GM18868 (cell line): Measurements from ENCODE around the gene KRTAP10-8.
"Not testable (repeated sequence)": the region's sequence is repeated elsewhere in the genome, so short reads cannot be mapped to it uniquely, and the experiment has no call there.

Experiments
- ATAC-seq: cut with Tn5 transposase; IDR thresholded peaks from one replicate; pipeline ENCODE4 v1.9.1; 2021; ENCODE audit warnings: mild to moderate bottlenecking, moderate library complexity; ENCODE audit not compliant: unreplicated experiment

KRTAP10-8 gene

DNA sequence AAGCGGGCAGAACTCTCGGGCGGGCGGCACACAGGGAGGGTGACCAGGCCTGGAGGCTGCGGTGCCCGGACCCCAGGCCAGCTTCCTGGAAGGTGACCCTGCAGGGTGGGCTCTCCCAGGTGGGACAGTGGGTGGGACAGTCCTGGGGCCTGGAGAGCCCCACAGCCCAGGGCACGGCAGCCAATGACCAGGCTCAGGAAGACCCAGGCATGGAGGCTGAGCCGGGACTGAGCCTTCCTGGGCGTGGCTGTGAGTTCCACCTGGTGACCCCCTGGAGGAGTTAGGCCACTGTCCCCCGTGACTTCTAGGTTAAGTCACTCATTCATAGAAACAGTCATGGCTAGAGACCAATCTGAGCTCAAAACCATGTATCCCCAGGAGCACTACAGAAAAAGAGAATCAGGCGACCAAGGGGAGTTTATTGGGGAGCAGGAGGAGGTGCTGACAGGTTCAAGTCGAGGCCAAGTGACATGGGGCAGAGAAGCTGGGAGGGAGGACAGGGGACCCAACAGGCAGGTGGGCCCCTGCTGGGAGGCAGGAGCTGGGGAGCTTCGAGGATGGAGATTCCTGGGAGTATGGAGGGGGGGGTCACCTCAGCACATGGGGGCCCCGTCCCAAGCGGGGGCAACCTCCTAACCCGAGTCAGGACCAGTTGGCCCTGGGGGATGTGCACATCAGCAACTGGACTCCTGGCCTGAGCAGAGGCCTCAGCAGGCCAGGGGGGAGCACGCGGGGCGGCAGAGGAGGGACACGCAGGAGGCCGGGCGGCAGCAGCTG lies 32.6 kb upstream of the KRTAP10-8 start:
- ATAC-seq: no peak

DNA sequence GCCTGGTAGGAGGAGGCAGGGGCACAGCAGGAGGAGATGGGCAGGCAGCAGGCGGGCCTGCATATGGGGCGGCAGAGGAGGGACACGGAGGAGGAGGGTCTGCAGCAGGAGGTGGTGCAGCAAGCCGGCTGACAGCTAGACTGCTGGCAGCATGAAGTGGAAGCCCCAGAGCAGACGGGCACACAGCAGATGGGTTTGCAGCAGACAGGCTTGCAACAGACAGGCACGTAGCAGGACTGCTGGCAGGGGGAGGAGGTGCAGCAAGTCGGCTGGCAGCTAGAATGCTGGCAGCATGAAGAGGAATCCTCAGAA lies 32.1 kb upstream of the KRTAP10-8 start:
- no peak for ATAC-seq

DNA sequence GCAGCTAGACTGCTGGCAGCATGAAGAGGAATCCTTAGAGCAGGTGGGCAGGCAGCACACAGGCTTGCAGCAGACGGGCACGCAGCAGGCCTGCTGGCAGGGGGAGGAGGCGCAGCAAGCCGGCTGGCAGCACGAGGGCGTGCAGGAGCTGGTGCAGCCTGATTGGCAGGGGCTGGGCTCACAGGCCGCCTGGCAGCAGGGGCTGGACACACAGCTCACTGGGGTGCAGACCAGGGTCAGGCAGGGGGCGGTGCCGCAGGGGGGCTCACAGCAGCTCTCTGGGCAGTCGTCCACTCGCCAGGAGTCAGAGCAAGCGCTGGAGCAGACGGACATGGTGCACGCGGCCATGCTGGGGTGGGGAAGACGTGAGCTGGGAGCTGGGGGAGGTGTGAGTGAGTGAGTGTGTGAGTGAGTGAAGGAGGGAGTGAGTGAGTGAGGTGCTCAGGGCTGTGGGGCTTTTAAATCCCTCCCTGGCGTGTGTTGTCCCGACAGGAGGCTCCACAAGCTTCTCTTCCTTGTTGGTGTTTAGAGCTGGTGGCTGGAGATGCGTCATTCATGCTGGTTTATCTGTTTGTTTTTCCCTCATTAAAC lies 31.6 kb upstream of the KRTAP10-8 start, which contains the start of gene KRTAP10-5:
TSS of gene KRTAP10-5 (minus strand) at position 374 of the 591 bp plus-strand sequence. CDS start at position 348, 26 bp downstream.
- ATAC-seq: not testable (repeated sequence)

DNA sequence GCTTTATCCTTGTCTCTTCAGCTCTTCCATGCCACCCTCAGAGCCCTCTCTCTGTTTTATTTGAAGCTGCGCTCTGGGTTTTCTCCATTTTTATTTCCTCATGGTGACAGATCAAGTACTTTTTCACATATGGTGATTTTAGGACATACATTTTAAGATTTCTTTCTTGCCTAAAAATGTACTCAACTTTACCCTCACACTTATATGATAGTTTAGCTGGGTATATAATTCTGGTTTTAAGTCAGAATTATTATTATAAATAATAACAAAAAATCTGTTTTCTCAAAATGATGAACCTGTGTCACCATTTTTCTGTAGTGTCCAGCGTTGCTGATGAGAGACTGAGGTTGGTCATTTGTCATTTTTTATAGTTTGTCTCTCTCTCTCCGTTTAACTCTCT lies 30.7 kb upstream of the KRTAP10-8 start:
- no peak for ATAC-seq

DNA sequence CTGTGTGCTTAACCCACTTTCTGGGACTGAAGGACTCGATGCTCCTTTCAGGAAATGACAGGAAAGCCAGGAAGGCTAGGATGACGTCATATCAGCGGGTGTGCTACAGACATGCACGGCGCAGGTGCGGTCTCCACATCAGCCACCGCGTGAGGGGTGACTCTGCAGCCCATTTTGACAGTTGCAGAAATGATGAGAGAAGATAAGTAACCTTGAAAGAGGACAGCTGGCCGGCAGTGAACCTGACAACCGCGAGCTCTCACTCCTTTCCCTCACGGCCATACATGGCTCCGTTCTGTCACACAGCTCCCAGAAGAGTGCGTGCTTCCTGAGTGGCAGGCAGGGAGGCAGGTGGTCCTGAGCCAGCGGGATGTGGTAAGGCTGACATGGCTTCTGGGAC lies 29.8 kb upstream of the KRTAP10-8 start:
- ATAC-seq: no peak

DNA sequence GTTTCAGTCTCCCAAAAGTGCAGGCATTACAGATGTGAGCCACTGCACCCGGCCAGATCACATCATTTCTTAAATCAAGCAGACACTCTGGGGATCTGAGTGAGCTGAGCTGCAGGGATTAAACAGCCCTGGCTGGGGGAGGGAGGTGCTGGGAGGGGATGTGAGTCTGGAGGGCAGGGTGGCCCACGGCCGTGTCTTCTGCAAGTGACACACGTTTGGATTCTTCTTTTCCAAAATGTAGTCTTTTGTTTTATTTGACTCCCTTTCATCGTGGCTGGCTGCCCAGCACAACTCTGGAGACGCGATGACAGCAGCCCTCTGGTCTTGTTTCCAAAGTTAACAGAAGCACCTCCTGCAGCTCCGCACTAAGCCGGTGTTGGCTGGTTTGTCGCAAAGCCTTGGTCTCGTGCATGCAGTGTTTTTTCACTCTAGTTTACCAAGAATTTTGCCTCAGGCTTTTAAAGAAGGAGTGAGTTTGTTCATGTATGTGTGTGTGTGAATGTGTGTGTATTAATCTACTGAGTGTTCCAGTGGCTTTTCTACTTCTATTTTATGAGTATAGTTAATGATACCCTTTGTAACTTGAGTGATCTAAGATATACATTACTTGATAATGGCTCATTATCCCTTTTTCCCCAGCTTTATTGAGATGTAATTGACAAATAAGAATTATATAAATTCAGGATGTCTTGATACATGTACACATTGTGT lies 28.6 kb upstream of the KRTAP10-8 start:
- no peak for ATAC-seq

DNA sequence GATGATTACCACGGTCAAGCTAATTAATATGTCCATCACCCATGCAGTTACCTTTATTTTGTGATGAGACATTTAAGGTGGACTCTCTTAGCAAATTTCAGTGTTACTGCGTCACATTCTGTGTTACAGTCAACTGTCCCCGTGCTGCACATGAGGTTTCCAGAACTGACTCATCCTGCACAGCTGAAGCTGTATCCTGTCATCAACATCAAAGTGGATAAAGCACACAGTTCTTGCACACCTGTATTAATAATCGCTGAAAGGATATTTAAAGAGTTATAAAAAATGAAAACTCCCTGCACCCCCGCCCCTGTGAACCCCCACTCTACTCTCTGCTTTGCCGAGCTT lies 28.1 kb upstream of the KRTAP10-8 start:
- ATAC-seq: no peak

DNA sequence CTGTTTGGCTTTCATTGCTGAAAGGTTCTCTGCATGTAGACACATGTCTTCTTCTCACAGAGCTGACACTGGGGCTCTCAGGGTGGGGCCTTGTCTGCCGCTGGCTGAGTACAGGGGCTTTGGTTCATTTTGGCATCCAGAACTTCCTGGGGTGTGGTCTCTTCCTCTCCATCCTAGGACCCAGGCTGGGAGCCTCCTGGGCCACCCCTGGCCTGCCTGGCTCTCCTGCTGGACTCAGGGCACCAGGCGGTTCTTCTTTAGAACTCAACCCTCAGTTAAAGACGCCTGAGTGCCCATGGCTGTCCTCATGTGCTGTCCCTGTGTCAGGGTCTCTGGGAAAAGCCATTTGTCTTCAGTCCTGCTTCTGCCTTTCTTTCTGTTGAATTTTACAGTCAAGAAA lies 26.0 kb upstream of the KRTAP10-8 start:
- no peak for ATAC-seq

DNA sequence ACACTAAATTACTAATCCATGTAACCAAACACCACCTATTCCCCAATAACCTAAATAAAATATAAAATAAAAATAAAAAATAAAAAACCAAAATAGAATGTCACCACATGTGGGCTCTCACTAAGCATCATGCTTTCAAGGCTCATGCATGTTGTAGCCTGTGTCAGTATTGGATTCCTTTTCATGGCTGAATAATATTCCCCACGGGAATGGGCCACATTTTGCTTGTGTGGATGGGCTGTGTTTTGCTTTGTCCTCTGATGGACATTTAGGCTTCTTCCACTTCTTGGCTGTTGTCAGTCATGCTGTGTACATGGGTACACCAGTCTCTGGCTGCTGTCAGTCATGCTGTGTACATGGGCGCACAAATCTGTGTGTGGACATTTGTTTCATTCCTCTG lies 22.8 kb upstream of the KRTAP10-8 start:
- ATAC-seq: no peak

DNA sequence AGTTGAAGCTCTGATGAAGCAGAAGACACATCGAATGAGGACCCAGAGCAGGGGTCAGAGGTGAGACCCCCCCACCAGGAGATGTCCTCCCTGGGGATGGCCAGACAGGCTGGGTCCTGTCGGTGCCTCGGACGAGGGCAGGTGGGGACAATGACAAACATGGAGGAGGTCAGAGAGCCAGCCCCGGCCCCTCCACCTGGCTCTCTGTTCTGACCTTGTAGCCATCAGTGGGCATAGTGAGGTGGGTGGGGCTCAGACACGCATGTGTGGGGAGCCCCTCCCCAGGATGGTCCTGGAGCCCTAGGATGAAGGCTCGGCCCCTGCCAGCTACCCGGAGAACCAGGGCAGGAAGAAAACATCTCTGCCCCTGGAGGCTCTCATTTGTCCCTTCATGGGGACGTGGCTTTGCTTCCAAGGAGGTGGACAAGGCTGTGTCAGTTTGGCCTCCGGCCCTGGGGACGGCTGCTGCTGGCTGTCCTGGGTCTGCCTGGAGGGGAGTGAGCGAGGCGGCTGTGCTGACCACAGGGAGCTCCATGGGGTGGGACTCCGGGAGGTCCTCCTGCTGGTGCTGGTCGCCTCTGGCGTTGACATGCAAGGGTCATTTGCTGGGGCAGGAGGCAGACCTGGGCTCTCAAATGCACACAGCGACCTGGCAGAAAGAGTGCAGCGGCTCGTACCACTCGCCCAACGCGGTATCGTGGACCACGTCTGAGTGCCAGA lies 22.1 kb upstream of the KRTAP10-8 start:
- ATAC-seq: no peak

DNA sequence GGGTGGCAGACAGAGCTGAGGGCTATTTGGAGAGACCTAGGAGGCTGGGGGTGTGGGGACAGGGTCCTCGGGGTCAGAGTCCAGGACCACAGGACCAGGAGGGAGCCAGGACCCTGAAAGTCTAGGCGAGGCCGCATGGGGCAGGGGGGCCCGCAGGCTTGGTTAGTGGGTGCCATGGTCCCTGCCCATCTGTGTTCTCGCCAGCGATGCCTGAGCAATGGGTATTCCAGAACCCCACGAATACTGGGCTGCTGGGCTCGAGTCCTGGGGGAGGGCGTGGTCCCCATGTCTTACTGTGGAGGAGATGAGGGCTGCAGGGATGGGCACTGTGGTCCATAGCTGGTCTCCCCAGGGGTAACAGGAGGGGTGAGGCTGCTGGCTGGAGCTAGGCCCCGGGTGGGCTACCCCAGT lies 21.6 kb upstream of the KRTAP10-8 start:
- no peak for ATAC-seq

DNA sequence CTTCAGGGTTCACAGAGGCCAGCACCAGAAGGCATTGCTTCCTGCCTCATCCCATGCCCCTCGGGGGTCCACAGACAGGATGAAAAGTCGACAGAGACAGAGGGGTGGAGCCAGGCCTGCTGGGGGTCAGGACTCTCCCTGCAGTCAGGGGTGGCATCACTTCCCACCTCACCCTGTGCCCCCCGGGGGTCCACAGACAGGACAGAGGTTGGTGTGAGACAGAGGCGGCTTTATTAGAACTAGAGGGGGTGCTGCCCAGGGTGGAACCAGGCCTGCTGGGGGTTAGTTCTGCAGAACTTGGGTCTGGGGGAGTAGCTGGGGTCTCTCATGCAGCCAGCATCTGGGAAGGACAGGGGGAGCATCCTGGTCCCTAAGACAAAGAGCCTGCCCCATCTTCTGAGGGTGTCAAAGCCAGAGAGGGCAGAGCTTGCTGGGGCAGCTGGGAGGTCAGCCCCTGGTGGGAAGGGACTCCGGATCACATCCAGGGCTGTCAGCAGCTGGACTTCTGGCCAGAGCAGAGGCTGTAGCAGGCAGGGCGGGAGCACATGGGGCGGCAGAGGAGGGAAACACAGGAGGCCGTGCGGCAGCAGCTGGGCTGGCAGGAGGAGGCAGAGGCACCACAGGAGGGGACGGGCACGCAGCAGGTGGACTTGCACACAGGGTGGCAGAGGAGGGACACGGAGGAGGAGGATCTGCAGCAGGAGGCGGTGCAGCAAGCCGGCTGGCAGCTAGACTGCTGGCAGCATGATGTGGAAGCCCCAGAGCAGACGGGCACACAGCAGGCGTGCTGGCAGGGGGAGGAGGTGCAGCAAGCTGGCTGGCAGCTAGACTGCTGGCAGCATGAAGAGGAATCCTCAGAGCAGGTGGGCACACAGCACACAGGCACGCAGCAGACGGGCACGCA lies 20.7 kb upstream of the KRTAP10-8 start:
- ATAC-seq: not testable (repeated sequence)

DNA sequence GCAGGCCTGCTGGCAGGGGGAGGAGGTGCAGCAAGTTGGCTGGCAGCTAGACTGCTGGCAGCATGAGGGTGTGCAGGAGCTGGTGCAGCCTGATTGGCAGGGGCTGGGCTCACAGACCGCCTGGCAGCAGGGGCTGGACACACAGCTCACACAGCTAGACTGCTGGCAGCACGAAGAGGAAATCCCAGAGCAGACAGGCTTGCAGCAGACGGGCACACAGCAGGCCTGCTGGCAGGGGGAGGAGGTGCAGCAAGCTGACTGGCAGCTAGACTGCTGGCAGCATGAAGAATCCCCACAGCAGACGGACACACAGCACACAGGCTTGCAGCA lies 20.1 kb upstream of the KRTAP10-8 start:
- not testable (repeated sequence) for ATAC-seq

DNA sequence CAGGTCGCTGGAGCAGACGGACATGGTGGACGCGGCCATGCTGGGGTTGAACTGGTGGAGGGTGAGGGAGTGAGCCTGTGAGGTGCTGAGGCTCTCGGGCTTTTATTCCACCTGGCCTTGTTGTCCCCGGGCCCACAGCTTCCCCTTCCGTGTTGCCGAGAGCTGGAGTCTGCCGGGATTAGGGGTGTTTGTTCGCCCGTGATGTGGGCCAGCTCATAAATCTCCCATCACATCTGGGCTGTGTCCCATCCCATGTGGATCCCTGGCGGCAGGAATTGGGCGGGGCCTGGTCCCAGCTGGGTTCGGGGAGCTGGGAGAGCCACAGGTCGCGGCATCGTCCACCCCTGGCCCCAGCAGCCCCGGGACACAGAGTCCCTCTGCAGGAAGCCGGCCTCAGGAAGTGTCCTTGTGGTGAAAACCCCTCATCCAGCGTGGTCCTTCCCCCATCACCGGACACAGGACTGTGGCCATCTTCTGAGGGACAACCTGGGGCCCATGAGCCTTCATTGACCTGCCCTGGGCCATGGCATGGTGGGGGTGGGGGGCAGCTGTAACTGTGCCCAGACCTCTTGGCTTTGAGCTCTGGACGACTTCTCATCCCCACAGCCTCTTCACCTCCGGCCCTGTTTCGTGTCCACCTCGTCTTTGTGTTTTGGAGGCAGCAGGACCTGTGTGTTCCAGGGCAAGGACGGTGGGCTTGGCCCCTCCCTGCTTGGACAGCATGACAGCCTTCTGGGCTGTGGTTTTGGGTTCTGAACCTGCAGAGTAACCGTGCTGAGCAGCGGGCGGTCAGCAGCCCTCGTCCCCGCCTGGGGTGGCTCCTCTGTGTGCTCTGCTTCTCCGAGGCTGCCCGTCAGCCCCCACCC lies 19.2 kb upstream of the KRTAP10-8 start, which contains the start of gene KRTAP10-6:
TSS of gene KRTAP10-6 (minus strand) at position 60 of the 866 bp plus-strand sequence. CDS start at position 39, 21 bp downstream.
- no peak for ATAC-seq

DNA sequence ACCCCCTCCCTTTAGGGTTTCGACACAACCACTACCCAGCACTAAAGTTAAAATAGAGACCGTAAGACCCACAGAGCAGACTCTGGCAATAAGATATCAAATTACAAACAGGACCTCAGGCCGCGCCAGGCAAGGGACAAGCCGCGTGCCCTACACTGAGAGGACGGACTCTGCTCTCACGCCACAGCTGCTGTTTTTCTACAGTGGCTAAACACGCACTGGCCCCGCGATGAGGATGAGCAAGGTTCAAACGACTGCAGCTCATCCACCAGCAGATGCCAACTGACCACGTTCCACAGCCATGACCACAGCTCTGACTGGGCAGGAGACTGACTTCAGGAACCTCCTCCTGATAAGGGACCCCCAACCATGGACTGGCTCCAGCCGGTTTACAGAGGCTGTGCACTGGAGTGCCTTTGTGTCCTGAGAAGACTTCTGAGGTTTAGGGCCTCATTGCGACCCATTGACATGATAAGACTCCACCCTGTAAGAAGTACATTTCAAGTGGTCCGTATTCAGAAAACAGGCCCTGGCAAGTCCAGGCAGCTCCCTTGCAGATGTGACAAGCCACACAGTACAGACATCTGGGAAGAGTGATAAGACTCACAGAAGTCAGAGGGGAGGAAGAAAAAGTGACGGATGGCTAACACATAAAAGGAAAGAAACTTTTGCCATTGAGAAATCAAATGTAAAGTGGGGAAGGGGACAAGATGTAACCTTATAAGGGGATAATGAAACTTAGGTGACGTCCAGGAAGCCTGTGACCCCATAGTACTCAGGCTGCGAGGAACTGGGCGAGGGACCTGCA lies 18.1 kb upstream of the KRTAP10-8 start:
- ATAC-seq: no peak

DNA sequence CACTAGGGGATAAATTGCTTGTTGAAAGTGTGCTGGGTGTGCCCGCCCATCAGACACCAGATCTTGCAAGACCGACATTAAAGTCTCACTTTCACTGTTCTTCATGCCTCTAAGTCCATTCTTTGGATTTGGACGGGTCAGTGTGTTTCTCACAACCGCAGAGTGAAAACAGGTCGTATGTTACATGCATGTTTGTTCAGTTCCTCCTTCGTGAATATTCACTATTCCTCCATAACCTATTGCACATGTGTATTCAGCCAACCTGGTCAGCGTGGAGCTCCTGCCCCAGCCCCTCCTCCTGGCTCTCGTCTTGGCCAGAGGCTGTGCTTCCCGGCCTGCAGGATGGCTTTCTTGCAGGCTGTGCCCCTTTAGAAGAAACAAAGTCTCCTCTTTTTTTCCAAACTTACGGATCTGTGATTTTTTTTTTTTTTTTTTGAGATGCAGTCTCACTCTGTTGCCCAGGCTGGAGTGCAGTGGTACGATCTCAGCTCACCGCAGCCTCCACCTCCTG lies 17.4 kb upstream of the KRTAP10-8 start:
- no peak for ATAC-seq

DNA sequence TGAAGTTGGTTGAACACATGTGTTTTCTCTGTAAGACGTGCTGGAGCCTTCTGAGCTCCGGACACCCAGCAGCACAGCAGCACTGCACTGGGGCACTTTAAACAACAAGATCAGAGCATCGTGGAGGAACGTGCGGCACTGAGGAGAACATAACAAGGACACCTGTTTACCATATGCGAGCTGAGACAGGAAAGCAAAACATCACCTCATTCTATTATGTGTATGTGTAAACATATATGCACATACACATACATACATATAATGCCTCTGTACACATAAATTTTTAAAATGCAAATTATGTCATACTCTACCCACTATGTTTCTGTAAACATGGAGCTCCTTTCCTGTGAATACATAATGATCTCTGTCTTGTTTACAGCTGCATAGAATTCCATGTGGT lies 16.4 kb upstream of the KRTAP10-8 start:
- ATAC-seq: no peak

DNA sequence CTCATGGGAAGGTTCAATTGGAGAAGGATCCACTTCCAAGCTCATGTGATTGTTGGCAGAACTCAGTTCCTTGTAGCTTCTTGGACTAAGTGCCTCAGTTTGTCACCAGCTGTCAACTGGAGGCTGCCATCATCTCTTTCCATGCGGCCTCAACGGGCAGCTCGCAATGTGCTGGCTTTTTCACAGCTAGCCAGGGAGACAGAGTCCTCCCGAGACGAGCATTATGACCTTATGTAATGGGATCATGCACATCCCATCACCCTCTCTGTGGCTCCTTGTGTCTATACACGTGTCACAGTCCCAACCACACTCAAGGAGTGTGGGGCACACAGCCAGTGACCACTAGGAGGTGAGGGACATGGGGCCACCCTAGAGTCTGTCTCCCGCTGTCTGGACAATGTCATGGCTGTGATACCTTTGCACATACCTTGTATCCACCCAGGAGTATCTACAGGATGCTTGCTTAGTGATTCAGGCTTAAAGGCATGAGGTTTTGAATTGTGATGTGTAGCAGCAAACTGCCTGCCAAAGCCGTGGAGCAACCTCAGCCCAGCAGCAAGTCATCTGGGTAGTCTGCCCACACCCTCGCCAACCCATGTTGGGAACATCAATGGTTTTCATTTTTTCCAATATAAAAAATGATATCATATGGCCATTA lies 15.7 kb upstream of the KRTAP10-8 start:
- ATAC-seq: no peak
